ENCODE results near the gene EXTL2. TPM values are rescaled to one million over a fixed set of nuclear protein-coding genes. Genes with fewer than 3 reads are reported as not detected.
"Not testable (repeated sequence)": the region's sequence is repeated elsewhere in the genome, so short reads cannot be mapped to it uniquely, and the experiment has no call there.

The EXTL2 gene
- total RNA-seq, 1 experiment from 2014 or later = 57.7 TPM

GRCh38 chr1:100855116-100855515 lies 39.5 kb downstream of the EXTL2 start:
- H3K36me3 ChIP-seq (replicated peaks; ENCODE audit: control insufficient read depth, insufficient read depth, low read length); H3K4me3 ChIP-seq (ENCODE audit: insufficient read depth, low read depth, low read length); DNase-seq; H3K27me3 ChIP-seq (ENCODE audit: control insufficient read depth, insufficient read depth, low read length): not testable (repeated sequence)

DNA sequence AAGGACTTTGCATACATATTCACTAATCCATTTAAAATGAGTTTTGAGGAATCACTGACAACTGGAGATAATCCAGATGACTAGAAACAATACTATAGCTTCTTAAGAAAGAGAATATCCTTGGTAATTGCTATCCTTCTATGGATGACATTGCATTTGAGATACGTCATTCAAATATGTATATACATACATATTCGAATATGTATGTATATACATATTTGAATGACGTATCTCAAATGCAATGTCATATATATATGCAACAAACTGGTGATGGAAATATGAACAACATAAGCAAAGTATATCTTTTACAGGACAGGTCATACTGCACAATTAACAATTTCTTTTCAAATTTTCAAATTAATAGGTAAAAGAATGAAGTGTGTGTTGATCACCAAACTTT lies 41.7 kb downstream of the EXTL2 start:
- DNase-seq = no peak
- H3K36me3 ChIP-seq (replicated peaks; ENCODE audit: control insufficient read depth, insufficient read depth, low read length) = no peaks in the 10 kb centered on the region
- H3K27me3 ChIP-seq (ENCODE audit: control insufficient read depth, insufficient read depth, low read length) = peaks cover 10% of the 10 kb centered on the region; the same call in 1 of the 2 replicates
- H3K4me3 ChIP-seq (ENCODE audit: insufficient read depth, low read depth, low read length) = no peak overlapping the region

GRCh38 chr1:100851726-100852125 lies 42.9 kb downstream of the EXTL2 start:
- peaks cover 10% of the 10 kb centered on the region; the same call in 1 of the 2 replicates for H3K27me3 ChIP-seq (ENCODE audit: control insufficient read depth, insufficient read depth, low read length)
- no peak overlapping the region for H3K4me3 ChIP-seq (ENCODE audit: insufficient read depth, low read depth, low read length)
- H3K36me3 ChIP-seq (replicated peaks; ENCODE audit: control insufficient read depth, insufficient read depth, low read length) = no peaks in the 10 kb centered on the region
- DNase-seq = no peak

DNA sequence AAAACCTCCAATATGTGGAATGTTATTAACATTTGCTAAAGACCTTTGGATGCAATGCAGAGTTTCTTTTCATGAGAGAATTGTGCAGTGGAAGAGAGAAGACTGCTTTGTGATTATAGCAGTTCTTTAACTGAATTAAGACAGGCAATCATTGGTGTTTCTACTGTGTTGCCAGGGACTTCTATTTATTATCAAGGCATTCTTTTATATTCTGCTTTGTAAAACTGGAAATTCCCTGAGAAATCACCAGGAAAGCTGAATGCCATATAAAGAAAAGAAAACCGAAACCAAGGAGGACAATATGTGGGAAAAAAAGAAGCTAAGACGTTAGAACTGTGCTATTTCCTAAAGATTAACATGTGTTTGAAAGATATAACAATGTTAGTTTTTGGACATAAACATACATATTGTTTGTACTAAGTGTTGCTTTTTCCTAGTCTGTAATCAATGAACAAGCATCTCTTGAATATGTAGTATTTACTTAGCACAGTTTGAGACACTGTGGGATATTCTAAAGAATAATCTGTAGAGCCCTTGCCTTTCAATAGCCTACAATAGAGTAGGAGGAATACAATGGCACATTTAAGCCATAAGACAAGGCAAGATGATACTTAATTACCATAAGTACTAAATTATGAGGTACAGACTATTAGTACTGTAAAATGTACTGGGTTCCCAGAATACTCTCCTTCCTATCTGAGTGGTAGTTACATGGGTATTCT lies 47.1 kb downstream of the EXTL2 start:
- peaks cover 10% of the 10 kb centered on the region; the same call in 1 of the 2 replicates for H3K27me3 ChIP-seq (ENCODE audit: control insufficient read depth, insufficient read depth, low read length)
- H3K4me3 ChIP-seq (ENCODE audit: insufficient read depth, low read depth, low read length) = no peak overlapping the region
- DNase-seq = no peak

DNA sequence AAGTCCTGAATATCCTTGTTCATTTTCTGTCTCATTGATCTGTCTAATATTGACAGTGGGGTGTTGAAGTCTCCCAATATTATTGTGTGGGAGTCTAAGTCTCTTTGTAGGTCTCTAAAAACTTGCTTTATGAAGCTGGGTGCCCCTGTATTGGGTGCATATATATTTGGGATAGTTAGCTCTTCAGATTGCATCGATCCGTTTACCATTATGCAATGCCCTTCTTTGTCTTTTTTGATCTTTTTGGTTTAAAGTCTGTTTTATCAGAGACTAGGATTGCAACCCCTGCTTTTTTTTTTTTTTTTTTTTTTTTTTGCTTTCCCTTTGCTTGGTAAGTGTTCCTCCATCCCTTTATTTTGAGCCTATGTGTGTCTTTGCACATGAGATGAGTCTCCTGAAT lies 51.5 kb downstream of the EXTL2 start:
- not testable (repeated sequence) for DNase-seq; H3K27me3 ChIP-seq (ENCODE audit: control insufficient read depth, insufficient read depth, low read length); H3K36me3 ChIP-seq (replicated peaks; ENCODE audit: control insufficient read depth, insufficient read depth, low read length); H3K4me3 ChIP-seq (ENCODE audit: insufficient read depth, low read depth, low read length)

More for the DNA sequence above, 47.1 kb downstream of the EXTL2 start:
- H3K36me3 ChIP-seq (replicated peaks; ENCODE audit: control insufficient read depth, insufficient read depth, low read length) = no peaks in the 10 kb centered on the region

DNA sequence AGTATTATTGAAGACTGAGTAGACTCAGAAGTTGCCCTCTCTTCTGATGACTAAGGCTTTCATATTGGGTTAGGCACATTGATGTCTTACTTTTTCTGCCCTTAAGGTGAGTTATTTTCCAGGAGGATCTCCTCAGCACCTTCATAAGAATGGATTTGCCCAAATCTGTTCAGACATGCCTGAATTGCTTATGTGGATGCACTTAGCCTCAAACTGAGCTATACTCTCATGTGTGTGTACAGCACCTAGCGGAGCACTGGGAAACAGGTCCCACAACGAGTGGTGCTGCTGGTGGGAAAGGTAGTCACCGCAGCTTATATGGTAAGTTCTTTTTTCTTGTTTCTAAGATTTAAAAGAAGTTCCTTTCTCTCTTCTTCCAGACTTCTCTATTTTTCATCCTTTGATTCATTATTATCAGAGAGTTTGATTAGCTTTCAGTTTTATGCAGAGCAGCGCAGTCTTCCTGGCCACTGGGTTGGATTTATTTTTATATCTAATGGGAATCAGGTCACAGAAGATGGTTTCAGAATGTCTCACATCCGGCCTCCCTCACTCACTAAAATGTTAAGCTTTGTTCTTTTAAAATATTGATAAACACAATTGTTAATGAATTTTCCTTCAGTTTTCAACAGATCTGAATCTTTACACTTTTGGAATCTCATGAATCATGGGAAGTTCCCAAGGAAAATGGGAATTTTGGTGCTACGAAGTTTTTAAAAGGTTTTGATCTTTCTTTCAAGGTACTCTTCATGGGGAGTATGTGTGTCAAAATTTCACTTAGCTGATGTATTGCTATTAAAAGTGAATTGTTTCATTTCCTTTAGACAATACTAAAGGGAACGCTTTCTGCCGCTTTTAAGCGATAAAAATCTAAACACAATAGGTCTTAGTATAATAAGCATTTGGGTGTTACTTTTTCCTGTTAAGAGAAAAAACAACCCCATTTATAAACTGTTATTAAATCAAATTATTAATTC lies 58.5 kb downstream of the EXTL2 start:
- no peak for DNase-seq
- H3K4me3 ChIP-seq (ENCODE audit: insufficient read depth, low read depth, low read length) = no peak overlapping the region
- no peaks in the 10 kb centered on the region for H3K36me3 ChIP-seq (replicated peaks; ENCODE audit: control insufficient read depth, insufficient read depth, low read length)
- no peaks in the 10 kb centered on the region for H3K27me3 ChIP-seq (ENCODE audit: control insufficient read depth, insufficient read depth, low read length)

GRCh38 chr1:100834777-100835660 lies 59.6 kb downstream of the EXTL2 start:
- H3K4me3 ChIP-seq (ENCODE audit: insufficient read depth, low read depth, low read length) = no peak overlapping the region
- no peaks in the 10 kb centered on the region for H3K27me3 ChIP-seq (ENCODE audit: control insufficient read depth, insufficient read depth, low read length)
- no peaks in the 10 kb centered on the region for H3K36me3 ChIP-seq (replicated peaks; ENCODE audit: control insufficient read depth, insufficient read depth, low read length)
- peak; percentile 25 for DNase-seq

DNA sequence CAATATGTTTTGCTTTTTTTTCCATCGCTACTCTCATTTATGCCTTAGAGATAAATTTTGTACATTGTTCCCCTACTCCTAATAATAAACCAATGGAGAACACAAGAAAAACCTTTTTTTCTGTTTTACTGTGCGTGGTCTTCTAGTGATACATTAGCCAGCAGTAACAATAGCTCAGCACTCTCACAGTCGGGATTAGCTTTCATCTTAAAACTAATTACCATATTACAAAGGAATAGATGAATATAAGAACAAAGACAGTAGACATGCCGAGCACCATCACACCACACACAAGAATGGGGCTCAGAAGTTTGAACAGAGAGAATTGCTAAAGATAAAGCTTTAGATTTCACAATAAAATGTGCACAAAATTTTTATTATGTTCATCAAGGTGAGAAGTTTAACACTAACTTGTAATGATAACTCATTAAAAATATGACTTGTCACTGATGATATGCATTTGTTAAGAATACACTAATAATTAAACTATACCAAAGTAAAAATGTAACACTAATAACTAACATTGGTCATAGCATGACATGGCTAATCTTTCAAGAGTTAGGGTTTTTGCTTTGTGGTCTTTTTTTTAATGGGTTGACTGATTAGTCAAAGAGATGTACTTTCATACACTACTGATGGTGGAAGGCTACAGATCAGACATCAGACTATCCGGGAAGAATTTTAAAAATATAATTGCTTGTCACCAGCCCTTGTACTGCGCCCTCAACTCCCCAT lies 61.8 kb downstream of the EXTL2 start:
- Histone ChIP-seq H3K4me3 (ENCODE audit: insufficient read depth, low read depth, low read length) (no peak overlapping the region), H3K36me3 (replicated peaks; ENCODE audit: control insufficient read depth, insufficient read depth, low read length) (no peaks in the 10 kb centered on the region), H3K27me3 (ENCODE audit: control insufficient read depth, insufficient read depth, low read length) (no peaks in the 10 kb centered on the region)
- no peak for DNase-seq

DNA sequence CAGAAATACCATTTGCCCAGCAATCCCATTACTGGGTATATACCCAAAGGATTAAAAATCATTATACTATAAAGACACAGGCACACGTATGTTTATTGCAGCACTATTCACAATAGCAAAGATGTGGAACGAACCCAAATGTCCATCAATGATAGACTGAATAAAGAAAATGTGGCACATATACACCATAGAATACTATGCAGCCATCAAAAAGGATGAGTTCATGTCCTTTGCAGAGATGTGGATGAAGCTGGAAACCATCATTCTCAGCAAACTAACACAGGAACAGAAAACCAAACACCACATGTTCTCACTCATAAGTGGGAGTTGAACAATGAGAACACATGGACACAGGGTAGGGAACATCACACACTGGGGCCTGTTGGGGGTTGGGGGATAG lies 69.0 kb downstream of the EXTL2 start:
- H3K27me3 ChIP-seq (ENCODE audit: control insufficient read depth, insufficient read depth, low read length); H3K4me3 ChIP-seq (ENCODE audit: insufficient read depth, low read depth, low read length); DNase-seq; H3K36me3 ChIP-seq (replicated peaks; ENCODE audit: control insufficient read depth, insufficient read depth, low read length): not testable (repeated sequence)

Other genes with a start within 250 kb of the EXTL2 start
- not detected in 2 replicates for gene VCAM1, start 175.1 kb downstream of the EXTL2 start, total RNA-seq (2014; rRNA removed; shearing (Covaris generic))
- gene SLC30A7, start 1.2 kb upstream of the EXTL2 start, total RNA-seq (2014; rRNA removed; shearing (Covaris generic)) = 19.5 TPM in 2 replicates
- 64.0 and 82.0 TPM in 2 replicates for gene DPH5, start 130.9 kb upstream of the EXTL2 start, total RNA-seq (2014; rRNA removed; shearing (Covaris generic))

Measured in H7 (cell line).